ENCODE measurements around the gene PRKN.

DNA sequence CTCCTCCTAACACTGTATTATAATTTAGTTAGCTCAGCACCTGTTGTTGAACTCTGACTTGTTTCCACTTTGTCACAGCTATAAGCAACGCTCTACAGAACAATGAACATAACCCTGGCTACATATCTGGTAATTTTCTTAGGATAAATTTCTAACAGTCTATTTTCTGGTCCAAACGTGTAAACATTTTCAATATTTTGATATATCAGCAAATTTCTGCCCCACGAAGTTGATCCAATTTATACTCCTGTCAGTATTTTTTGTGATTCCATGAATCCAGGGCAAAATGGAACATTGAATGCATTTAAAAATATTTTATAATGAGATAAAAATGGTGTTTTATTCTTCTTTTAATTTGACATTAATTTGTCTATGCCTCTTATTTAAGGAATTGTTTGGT, 1005.2 kb downstream of the PRKN start:
- no peak for TF ChIP-seq POLR2A (IDR thresholded peaks at IDR 0.05)
- TF ChIP-seq CTCF (IDR thresholded peaks at IDR 0.05): no peak
